ENCODE measurements around the gene DYDC2.
"Not testable (repeated sequence)": the region's sequence is repeated elsewhere in the genome, so short reads cannot be mapped to it uniquely, and the experiment has no call there.

The DYDC2 gene

GRCh38 chr10:80411681-80412220 is 55.2 kb downstream of the DYDC2 start:
- Histone ChIP-seq H3K4me1 (ENCODE audit: control insufficient read depth, insufficient read depth, low read length) (peaks cover 67% of the 10 kb centered on the region), H3K36me3 (ENCODE audit: control insufficient read depth in 2 of 2, insufficient read depth in 2 of 2, low read length in 2 of 2) (no peaks in the 10 kb centered on the region), H3K4me3 (ENCODE audit: low read length in 2 of 2) (no peak overlapping the region), H3K9ac (ENCODE audit: low read length in 2 of 2) (no peak overlapping the region), H3K27ac (ENCODE audit: low read length) (no peak overlapping the region), H3K9me3 (ENCODE audit: control insufficient read depth in 2 of 2, low read length in 2 of 2) (no peaks in the 10 kb centered on the region), H3K27me3 (ENCODE audit: control insufficient read depth in 1 of 2, insufficient read depth in 2 of 2, low read length in 2 of 2) (no peaks in the 10 kb centered on the region)

GRCh38 chr10:80412486-80412885 is 55.9 kb downstream of the DYDC2 start:
- no peak overlapping the region for H3K27ac ChIP-seq (ENCODE audit: low read length)
- H3K9me3 ChIP-seq (ENCODE audit: control insufficient read depth in 2 of 2, low read length in 2 of 2): no peaks in the 10 kb centered on the region
- no peaks in the 10 kb centered on the region for H3K27me3 ChIP-seq (ENCODE audit: control insufficient read depth in 1 of 2, insufficient read depth in 2 of 2, low read length in 2 of 2)
- no peak overlapping the region for H3K4me3 ChIP-seq (ENCODE audit: low read length in 2 of 2)
- H3K36me3 ChIP-seq (ENCODE audit: control insufficient read depth in 2 of 2, insufficient read depth in 2 of 2, low read length in 2 of 2): no peaks in the 10 kb centered on the region
- H3K9ac ChIP-seq (ENCODE audit: low read length in 2 of 2): no peak overlapping the region
- peaks cover 65% of the 10 kb centered on the region for H3K4me1 ChIP-seq (ENCODE audit: control insufficient read depth, insufficient read depth, low read length)

- Histone ChIP-seq H3K9ac (ENCODE audit: low read length in 2 of 2) (no peak overlapping the region), H3K4me1 (ENCODE audit: control insufficient read depth, insufficient read depth, low read length) (peaks cover 60% of the 10 kb centered on the region), H3K27me3 (ENCODE audit: control insufficient read depth in 1 of 2, insufficient read depth in 2 of 2, low read length in 2 of 2) (no peaks in the 10 kb centered on the region)
Measured at GRCh38 chr10:80413271-80413996, 56.9 kb downstream of the DYDC2 start.

DNA sequence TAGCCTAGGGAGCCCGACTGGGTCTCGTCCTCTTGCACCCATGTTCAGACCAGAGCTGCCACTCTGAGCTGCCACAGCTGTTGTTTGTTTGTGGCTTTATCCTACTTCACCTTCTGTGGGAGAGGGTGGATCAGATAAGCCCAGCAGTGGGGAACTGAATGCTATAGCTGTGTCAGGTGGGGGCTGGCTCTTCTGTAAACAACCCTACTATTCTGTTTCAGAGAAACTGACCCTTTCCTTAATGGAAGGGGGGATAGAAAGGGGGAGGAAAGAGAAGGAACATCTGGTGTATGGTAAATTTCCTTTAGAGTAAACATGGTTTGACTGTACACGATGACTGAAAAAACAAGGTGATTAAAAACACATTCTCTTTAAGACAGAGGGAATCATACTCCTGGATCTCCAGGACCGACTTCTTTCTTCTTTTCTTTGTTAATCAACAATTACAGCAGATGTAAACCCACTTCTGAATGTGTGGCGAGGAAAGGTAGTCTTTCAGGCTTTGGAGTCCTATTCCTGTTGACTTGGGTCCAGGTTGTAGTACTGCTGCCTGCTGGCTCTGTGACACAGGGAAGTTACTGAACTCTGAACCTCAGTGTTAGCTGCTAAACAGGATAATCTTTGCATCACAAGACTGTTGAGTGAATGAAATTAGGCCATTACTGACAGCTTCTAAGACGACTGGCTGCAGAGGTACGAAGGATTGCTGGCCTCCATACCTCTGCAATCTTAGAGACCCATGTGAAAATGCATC is 57.7 kb downstream of the DYDC2 start:
- H3K27me3 ChIP-seq (ENCODE audit: control insufficient read depth in 1 of 2, insufficient read depth in 2 of 2, low read length in 2 of 2): no peaks in the 10 kb centered on the region
- H3K36me3 ChIP-seq (ENCODE audit: control insufficient read depth in 2 of 2, insufficient read depth in 2 of 2, low read length in 2 of 2): no peaks in the 10 kb centered on the region
- no peak overlapping the region for H3K4me3 ChIP-seq (ENCODE audit: low read length in 2 of 2)
- no peak overlapping the region for H3K9ac ChIP-seq (ENCODE audit: low read length in 2 of 2)
- peaks cover 52% of the 10 kb centered on the region for H3K4me1 ChIP-seq (ENCODE audit: control insufficient read depth, insufficient read depth, low read length)
- no peaks in the 10 kb centered on the region for H3K9me3 ChIP-seq (ENCODE audit: control insufficient read depth in 2 of 2, low read length in 2 of 2)
- H3K27ac ChIP-seq (ENCODE audit: low read length): peak overlapping the region; percentile 6

More at GRCh38 chr10:80413271-80413996, 56.9 kb downstream of the DYDC2 start:
- H3K36me3 ChIP-seq (ENCODE audit: control insufficient read depth in 2 of 2, insufficient read depth in 2 of 2, low read length in 2 of 2): no peaks in the 10 kb centered on the region
- peak overlapping the region; percentile 6 for H3K27ac ChIP-seq (ENCODE audit: low read length)
- no peak overlapping the region for H3K4me3 ChIP-seq (ENCODE audit: low read length in 2 of 2)
- no peaks in the 10 kb centered on the region for H3K9me3 ChIP-seq (ENCODE audit: control insufficient read depth in 2 of 2, low read length in 2 of 2)

GRCh38 chr10:80415734-80416478 is 59.3 kb downstream of the DYDC2 start:
- H3K27ac ChIP-seq (ENCODE audit: low read length): peak overlapping the region; percentile 75
- peaks cover 39% of the 10 kb centered on the region for H3K4me1 ChIP-seq (ENCODE audit: control insufficient read depth, insufficient read depth, low read length)
- peak overlapping the region; percentile 6 to 43 for H3K9ac ChIP-seq (ENCODE audit: low read length in 2 of 2)
- no peaks in the 10 kb centered on the region for H3K9me3 ChIP-seq (ENCODE audit: control insufficient read depth in 2 of 2, low read length in 2 of 2)
- no peaks in the 10 kb centered on the region for H3K27me3 ChIP-seq (ENCODE audit: control insufficient read depth in 1 of 2, insufficient read depth in 2 of 2, low read length in 2 of 2)
- peaks cover 0 to under 1% of the 10 kb centered on the region in 2 donors for H3K36me3 ChIP-seq (ENCODE audit: control insufficient read depth in 2 of 2, insufficient read depth in 2 of 2, low read length in 2 of 2)
- H3K4me3 ChIP-seq (ENCODE audit: low read length in 2 of 2): peak overlapping the region in 1 of 2 donors; percentile 35

DNA sequence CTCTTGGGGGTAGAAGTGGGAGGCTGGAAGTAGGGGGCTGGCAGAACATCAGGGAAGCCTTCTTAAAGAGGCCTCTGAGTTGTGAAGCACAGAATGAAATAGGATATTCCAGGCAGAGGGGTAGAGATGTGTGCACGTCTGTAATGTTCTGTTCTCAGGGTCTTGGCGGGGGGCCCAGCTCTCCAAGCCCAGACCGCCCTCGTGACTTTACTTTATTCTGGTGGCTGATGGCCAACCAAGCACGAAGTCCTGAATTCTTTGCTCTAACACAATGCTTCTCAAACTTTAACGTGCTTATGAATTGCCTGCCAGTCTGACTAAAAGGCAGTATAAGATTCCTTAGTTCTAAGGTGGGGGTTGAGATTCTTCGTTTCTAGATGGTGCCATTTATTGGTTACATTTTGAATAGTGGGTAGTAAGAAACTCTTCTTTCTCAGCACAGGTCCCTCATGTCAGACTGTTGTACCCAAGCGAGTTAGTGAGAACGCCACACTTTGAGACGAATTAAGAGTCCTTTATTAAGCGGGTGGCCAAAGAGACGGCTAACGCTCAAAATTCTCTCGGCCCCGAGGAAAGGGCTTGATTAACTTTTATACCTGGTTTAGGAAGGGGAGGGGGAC is 60.0 kb downstream of the DYDC2 start:
- Histone ChIP-seq H3K4me1 (ENCODE audit: control insufficient read depth, insufficient read depth, low read length) (peaks cover 32% of the 10 kb centered on the region), H3K4me3 (ENCODE audit: low read length in 2 of 2) (peak overlapping the region in 1 of 2 donors; percentile 35), H3K9me3 (ENCODE audit: control insufficient read depth in 2 of 2, low read length in 2 of 2) (no peaks in the 10 kb centered on the region), H3K27me3 (ENCODE audit: control insufficient read depth in 1 of 2, insufficient read depth in 2 of 2, low read length in 2 of 2) (no peaks in the 10 kb centered on the region), H3K36me3 (ENCODE audit: control insufficient read depth in 2 of 2, insufficient read depth in 2 of 2, low read length in 2 of 2) (peaks cover 4 to 5% of the 10 kb centered on the region in 2 donors), H3K9ac (ENCODE audit: low read length in 2 of 2) (peak overlapping the region; percentile 6 to 43), H3K27ac (ENCODE audit: low read length) (peak overlapping the region; percentile 75)

GRCh38 chr10:80417256-80417655 is 60.7 kb downstream of the DYDC2 start:
- not testable (repeated sequence) for H3K9ac ChIP-seq (ENCODE audit: low read length in 2 of 2); H3K27ac ChIP-seq (ENCODE audit: low read length); H3K9me3 ChIP-seq (ENCODE audit: control insufficient read depth in 2 of 2, low read length in 2 of 2); H3K4me3 ChIP-seq (ENCODE audit: low read length in 2 of 2); H3K27me3 ChIP-seq (ENCODE audit: control insufficient read depth in 1 of 2, insufficient read depth in 2 of 2, low read length in 2 of 2); H3K36me3 ChIP-seq (ENCODE audit: control insufficient read depth in 2 of 2, insufficient read depth in 2 of 2, low read length in 2 of 2)
- peaks cover 30% of the 10 kb centered on the region for H3K4me1 ChIP-seq (ENCODE audit: control insufficient read depth, insufficient read depth, low read length)
